Kidney tubule cell (primary cell): ENCODE results near the gene SLC8A2.

Experiments used
- DNase-seq: peaks from one replicate; pipeline ENCODE4 v3.0.0-alpha.2; 2018; ENCODE audit warnings: low spot score

The SLC8A2 gene, protein sequence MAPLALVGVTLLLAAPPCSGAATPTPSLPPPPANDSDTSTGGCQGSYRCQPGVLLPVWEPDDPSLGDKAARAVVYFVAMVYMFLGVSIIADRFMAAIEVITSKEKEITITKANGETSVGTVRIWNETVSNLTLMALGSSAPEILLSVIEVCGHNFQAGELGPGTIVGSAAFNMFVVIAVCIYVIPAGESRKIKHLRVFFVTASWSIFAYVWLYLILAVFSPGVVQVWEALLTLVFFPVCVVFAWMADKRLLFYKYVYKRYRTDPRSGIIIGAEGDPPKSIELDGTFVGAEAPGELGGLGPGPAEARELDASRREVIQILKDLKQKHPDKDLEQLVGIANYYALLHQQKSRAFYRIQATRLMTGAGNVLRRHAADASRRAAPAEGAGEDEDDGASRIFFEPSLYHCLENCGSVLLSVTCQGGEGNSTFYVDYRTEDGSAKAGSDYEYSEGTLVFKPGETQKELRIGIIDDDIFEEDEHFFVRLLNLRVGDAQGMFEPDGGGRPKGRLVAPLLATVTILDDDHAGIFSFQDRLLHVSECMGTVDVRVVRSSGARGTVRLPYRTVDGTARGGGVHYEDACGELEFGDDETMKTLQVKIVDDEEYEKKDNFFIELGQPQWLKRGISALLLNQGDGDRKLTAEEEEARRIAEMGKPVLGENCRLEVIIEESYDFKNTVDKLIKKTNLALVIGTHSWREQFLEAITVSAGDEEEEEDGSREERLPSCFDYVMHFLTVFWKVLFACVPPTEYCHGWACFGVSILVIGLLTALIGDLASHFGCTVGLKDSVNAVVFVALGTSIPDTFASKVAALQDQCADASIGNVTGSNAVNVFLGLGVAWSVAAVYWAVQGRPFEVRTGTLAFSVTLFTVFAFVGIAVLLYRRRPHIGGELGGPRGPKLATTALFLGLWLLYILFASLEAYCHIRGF

DNA sequence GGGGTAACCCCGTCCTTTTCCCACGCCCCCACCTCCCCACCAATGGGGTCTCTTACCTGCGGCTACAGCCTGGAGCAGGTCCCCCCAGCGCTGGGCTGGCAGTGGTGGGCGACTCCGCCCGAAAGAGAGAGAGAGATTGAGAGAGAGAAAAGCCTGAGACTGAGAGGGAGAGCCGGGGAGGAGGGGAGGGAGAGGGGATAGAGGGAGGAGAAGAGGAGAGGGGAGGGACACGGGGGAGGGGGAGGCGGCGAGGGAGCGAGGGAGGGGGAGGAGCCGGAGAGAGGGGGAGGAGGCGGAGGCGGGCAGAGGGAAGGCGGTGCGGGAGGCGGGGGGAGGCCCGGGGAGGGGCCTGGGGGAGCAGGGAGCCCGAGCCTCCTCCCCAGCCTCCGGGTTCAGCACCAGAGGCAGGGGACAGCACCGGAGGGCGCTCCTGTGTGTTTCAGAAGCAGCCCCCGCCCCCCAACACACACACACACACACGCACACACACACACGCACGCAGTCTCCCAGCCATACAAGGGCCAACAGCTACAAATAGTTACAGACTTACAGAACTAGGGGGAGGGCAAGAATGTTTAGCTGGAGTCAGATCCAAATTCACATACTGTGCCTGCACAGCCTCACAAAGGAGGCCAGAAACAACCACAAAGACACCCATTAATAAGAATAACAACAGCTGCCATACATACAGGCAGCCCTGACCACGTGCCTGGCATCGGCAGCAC is at the start of gene SLC8A2:
Gene SLC8A2 (minus strand): TSS at position 161 of the 725 bp plus-strand sequence. CDS start 5,490 bp downstream, outside the sequence.
- peak; percentile 32 for DNase-seq

DNA sequence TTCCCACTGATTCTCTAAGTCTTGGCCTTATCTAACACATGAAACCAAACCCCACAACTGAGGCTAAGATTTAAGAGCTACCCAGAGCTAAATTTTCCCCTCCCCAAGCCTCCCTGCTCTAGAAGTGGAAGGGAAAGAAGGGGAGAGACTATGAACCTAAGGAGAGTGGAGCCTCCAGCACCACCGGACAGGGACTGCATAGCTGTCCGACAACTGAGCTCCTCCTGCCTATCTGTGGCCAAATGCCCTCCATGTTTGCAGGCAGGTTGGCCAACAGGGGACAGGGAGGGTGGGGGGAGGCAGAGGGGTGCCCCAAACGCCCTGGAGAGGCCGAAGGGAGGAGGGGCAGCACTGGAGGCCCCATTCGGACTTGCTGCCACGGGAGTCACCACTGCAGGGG is 49.1 kb upstream of the SLC8A2 start:
- no peak for DNase-seq

DNA sequence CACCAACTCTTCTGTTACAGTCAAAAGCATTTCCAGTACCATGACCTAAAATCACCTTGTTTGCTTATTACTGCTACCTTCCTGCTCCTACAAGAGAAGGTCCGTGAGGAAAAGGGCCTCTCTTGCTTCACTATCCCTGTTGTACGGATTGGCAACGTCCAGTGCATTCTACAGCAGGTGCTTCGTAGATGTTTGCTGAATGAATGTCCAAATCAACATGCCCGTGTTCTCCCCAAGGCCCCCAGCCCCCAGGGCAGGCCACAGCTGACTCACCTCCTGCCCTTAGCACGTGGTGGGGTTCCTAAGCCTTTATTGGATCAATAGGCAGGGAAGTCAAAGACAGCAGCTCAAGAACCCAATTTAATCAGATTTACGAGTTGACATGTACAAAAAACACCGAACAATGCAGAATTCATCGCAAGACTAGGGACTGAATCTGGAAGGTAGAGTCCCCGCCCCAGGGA is 48.7 kb upstream of the SLC8A2 start:
- DNase-seq = no peak

DNA sequence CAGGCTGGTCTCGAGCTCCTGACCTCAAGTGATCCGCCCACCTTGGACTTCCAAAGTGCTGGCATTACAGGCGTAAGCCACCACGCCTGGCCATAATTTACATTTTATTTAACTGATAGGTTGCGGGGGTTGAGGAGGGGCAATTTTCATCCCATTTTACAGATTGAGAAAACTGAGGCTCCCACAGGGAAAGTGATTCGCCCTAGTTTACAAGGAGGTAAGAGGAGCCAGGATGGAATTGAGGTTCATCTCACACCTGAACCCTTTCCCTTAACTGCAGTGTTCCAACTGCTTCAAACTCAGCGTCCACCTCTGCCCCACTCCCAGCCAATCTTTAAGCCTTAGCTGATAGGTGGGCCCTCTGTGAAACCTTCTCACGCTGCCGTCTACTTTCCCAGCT is 47.2 kb upstream of the SLC8A2 start:
- no peak for DNase-seq

DNA sequence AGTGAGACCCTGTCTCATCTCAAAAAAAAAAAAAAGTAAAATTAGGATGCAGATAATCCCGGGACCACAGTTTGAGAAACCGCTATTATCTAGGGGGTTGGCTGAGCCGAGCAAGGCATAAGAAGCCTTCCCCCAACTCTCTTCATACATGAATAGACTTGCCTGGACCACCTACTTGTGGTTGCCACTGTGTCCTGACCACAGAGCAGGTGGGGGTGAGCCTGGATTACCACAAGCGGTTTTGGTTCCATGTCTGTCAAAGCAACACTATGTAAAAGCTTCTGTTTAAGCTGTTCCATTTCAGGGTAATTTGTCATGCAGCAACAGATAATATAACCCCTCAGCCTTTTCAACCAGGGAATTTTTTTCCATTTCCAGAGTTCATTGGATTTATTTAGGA is 46.4 kb upstream of the SLC8A2 start:
- no peak for DNase-seq

DNA sequence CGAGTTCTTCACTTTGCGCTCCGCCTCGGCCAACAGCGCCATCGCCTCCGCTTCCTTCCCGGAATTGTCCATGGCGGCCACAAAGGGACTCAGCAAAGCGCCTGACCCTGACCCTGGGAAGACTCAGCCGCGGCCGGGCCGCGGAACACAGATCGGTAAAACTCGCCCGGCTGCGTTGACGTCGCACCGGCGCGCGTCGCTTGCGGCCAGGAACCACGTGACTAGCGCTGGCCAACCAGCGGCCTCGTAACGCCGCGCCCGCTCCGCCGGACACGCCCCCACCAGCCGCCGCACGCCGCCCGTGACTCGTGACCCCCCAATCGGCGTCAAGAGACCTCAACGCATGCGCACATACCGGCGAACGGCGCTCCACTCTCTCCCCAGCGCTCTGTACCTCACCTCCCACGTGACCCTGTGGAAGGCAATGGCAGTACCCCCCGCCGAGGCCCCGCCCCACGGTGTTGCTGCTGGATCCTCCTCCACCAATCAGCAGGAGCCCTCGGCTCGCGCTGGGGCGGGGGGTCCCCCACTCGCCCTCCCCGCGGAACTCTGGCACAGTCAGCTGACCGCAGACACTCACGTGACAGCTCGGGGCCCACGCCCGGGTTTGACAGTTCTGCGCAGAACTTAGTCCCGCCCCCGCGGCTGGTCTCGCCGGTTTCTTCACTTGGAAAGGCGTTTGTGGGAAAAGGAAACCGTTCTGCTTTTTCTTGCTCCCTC is 43.3 kb upstream of the SLC8A2 start, which contains the start of gene NAPA:
Gene NAPA (minus strand): TSS at position 195 of the 720 bp plus-strand sequence. CDS start 123 bp downstream, at position 72.
- DNase-seq = peak; percentile 100

DNA sequence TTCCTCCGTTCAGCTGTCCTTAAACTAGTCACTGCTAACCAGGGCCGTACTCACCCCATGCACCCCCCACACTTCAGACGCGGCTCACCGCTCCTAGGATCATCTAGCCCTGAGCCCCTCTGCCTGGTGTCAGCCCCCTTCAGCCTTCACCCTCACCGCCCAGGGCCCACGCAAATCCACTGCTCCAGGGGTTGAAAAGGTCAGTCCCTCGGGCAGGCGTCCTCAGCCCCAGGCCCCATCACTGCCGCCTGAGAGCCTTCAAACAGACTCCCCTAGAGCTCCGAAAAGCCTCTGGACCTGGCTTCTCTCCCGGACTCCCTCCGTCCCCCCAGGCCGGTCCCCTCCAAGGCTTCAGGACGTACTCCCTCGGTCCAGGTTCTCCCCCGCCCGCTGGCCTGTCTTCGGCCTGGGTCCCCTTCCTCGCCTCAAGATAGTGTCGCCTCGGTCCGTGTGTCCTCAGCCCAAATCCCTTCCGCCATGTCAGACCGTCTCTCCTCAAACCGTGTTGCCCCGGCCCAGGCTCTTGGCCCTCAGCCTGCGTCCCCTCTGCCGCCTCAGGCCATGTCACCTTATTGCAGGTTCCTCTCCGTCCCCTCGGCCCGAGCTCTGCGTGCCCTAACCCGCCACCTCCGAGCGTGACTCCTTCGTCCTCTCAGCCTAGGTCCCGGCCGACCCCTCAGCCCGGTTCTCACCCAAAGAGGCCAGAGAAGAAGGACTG is 42.6 kb upstream of the SLC8A2 start:
- no peak for DNase-seq

DNA sequence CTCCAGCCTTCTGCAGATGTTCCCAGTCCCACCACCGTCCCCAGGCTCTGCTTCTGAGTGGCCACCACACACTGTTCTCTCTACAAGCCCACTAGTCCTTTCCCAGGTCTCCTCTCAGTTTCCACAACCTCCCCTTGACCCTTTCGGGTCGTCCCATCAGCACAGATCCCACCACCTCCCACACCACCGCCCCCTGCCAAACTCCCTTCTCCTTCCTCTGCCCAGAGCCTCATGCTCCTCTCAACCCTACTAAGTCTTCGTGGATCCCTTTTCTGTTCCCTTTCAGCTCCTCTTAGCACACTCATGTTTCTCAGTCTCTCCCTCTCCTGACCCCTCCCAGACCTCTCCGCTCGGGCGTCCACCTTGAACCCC is 41.2 kb upstream of the SLC8A2 start:
- no peak for DNase-seq

DNA sequence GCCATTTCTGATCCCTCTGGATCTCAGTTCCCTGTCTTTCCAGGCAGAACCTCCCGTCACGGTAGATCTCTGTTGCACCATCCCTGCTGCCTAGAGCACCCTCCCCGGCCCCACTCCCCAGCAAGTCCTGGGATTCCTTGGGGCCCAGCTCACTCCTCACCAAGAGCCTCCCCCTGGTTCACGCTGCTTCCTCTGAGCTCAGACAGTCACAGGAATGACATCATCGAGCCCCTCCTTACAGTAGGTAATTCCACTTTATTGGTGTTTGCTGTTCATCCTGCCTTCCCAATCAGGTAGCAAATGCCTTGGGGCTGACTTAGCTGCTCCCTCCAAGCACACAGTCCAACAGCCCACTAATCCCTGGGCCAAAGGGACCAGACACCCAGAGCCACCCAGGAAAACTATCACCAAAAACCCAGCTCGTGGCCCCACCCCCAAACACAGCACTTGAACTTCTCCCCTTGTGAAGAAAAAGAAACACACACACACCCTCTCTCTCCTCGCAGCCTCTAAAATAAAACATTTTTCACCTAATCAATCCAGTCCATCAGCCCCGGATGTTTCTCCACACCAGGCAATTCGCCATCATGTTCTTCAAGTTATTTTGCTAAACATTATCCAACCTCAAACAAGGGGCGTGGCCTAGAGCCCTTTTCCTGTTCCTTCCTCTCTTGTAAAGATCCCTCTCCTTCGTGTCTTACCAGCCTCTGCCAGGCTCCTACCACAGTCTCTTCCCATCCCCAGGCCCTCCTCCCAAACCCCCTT is 40.7 kb upstream of the SLC8A2 start:
- peak; percentile 82 for DNase-seq

DNA sequence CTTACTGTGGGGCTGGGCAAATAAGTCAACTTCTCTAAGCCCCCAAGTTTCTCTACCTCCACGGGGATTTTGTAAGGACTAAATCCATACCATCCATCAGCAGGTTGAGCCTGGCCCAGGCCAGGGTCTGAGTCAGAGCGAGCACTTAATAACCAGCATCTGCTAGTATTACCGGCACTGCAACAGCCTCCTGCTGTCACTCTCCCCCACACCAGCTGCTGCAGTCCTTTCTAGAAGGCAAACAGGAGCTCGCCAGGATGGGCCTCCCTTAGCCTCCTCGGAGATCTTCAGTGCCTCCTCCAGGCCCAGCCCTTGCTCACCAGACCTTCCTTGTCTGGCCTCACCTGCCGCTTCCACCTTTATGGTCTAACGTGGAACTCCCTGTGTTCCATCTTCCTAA is 40.0 kb upstream of the SLC8A2 start:
- DNase-seq = peak; percentile 41

DNA sequence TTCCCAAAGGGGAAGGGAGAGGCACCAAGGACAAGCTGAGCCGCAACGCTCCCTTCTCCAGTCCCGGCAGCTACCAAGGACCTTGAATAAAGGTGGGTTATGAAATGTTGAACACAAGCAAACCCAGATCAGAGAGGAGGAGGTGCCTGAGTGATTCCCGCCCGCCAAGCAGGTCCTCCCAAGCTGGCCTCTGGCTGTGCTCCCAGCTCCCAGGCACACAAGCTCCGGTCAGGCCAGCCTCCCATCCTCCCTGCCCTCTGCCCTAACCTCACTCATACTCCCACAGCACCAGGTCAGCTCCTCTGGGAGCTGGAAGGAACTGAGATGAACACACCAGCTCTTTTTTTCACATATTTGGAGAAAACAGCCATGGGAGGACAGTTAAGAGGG is 39.4 kb upstream of the SLC8A2 start:
- DNase-seq = no peak

DNA sequence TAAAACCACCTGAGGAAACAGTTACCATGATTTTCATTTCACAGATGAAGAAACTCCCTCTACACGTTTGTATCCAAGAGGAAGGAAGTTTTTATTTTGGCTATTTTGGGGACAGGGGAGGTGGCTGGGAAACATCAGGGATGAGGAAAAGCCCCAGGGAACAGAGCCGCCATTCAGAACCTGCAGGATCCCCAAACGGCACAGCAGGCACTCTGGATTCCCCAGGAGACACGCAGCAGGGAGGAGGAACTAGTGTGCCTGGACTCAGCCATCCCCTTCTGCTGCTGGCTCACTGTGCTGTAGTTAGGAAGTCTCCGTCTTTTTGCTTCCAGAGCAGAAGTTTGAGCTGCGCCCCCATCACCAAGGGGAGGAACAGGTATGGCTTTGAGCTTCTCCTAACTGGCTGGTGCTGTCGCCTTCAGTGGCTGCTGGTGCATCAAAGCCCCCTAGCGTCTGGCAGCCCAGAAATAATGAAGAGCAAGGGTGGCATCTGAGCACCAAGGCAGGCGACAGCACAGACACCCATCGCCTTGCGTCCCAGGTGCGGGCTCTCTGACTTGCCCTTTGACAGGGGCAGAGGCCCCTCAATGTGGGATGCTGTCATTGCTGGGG is 38.9 kb upstream of the SLC8A2 start:
- DNase-seq = no peak

DNA sequence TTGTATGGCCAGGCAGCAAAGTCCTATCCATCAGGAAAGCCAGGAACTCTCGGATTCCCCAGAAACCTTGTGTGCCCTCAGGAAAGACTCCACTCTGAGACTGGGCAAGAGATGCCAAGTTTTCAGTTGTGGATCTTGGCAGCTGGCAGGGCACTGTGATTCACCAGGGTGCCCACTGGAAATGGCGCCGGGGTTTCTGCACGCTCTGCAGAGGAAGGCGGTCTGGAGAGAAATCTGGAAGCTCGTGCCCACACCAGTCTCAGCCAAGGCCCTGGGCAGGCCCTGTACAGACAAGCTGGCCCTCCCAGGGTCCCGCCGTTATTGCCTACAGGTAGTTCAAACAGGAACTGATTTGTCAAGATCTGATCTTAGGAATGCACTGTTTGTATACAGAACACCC is 38.3 kb upstream of the SLC8A2 start:
- DNase-seq = peak; percentile 14

DNA sequence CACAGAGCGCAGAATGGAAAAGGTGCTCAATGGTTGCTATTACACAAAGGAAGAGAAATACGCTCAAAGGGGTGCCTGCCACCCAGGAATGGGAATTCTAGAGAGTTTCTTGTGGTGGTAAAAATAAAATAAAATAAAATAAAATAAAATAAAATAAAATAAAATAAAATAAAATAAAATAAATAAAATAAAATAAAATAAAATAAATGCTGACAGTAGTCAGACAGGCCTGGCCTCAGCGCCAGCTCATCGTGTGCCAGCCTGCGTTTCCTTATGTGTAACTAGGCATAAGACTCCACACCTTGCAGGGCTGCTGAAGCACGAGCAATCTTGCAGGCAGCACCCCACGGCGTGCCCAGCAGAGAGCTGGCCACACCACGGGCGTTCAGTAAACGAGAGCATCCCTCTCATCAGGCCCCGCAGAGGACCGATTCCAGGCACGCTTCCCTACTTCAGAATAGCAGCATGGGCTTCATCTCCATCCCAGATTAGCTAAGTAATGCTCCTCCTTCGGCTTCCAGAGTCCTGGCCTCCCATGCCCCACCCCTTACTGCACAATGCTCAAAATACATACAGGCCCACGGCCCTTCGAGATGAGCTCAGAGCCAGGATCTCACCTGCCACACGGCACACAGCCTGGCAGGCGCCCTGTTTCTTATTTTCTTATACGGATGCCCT is 37.6 kb upstream of the SLC8A2 start:
- no peak for DNase-seq

DNA sequence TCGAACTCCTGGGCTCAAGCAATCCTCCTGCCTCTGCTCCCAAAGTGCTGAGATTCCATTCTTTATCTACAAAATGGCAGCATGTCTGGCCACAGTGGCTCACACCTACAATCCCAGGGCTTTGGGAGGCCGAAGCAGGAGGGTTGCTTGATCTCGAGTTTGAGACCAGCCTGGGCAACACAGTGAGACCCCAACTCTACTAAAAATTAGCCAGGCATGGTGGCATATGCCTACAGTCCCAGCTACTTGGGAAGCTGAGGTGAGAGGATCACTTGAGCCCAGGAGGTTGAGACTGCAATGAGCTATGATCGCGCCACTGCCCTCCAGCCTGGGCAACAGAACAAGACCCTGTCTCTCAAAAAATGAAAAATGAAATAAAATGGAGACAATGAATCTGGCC is 37.0 kb upstream of the SLC8A2 start:
- no peak for DNase-seq

DNA sequence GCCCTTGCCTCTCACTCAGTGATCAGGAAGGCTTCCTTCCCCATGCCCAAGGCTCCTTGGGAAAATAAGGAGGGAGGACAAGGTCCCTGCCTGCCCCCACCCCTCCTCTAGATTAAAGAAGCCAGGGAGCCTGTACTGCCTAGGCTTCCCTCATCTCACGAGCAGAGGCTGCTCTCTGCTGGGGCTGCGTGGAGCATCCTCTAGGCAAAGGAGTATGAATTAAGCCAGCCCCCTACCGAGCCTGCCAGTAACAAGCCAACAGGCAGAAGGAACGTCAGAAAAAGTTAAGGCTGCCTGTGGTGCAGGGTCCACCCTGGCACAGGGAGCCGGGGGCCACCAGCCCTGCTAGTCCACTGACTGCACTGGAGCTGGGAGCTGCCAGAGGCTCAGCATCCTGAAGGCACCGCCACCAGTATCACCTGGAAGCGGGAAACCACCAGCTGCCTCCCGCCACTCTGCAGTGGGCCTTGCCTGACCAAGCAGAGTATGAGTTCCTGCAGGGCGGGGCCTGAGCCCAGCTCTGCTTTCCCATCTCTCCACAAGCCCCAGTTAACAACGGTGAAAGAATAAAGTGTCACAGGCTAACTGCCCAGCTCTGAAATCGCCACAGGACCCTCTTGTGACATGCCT is 36.3 kb upstream of the SLC8A2 start:
- DNase-seq = peak; percentile 9

DNA sequence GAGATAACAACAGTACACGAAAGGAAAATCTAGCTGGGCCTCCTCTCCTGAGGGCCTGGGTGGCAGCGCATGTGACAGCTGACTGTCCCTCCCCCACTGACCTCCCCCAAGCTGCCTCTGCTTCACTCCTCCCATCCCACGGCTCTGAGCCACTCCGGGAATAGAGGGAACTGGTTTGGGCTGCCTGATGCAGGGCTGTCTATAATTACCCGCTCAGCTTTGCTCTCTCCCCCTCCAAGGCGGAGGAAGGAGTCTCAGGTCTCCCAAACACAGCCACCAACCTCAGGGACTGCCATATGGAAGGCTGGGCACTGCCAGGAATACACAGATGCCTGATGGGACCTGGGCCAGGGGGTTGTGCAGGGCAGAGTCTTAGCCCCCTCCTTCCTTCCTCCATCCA is 35.3 kb upstream of the SLC8A2 start:
- no peak for DNase-seq

DNA sequence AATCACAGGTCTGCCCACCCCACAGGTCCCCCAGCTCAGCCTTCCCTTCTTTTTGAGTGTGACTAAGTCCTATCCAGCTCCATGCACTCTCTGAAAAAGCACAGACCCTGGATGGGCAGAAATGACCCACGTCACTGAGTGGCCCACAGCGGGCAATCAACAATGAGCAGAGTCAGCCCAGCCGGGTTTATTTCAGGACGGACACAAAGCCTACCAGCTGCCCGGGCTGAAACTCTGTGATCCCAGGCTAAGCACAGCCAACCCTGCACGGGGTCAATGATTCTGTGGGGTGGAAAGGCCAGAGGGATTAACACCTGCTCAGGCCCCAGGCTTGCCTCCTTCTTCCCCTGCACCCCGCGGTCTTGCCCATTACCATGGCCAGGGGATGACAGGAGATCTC is 34.8 kb upstream of the SLC8A2 start:
- no peak for DNase-seq

DNA sequence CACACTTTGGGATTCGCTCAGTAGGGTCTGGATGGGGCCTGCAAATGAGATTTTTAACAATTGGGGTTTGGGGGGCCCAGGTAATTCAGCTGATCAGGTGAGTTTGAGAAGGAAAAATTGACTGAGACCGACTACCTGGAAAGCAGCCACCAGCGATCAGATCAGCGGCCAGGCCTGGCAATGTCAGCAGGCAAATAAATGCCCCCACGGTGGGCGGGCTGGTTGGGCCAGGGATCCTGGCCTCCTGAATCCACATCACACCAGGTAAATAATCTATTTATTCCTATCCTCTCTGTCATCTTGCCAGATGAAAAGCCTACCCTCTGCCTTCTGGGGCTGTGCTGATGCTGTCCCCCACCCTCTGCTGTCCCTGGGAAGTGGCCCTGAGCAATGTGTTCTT is 33.8 kb upstream of the SLC8A2 start:
- DNase-seq = no peak
